ENCODE results near the gene HIVEP3. TPM values are rescaled to one million over a fixed set of nuclear protein-coding genes. Genes with fewer than 3 reads are reported as not detected.

HIVEP3 gene
- total RNA-seq, 1 donor from 2014 or later, result 11.6 TPM

GRCh38 chr1:41660570-41661427 is 257.9 kb downstream of the HIVEP3 start:
- intact Hi-C loops (cut with DNase I), result no loop called here
- DNase-seq (no peak), ATAC-seq (no peak)
- Histone ChIP-seq H3K27me3 (ENCODE audit: low read depth) (no peaks in the 10 kb centered on the region), H3K36me3 (no peaks in the 10 kb centered on the region), H3K4me1 (peaks cover 38% of the 10 kb centered on the region), H3K9me3 (no peaks in the 10 kb centered on the region), H3K27ac (no peak overlapping the region), H3K4me3 (peak overlapping the region; percentile 65)
- no peak for TF ChIP-seq CTCF (IDR thresholded peaks at IDR 0.05)

- no peaks in the 10 kb centered on the region for H3K36me3 ChIP-seq
- H3K27me3 ChIP-seq (ENCODE audit: low read depth), result no peaks in the 10 kb centered on the region
- H3K4me3 ChIP-seq, result no peak overlapping the region
- intact Hi-C loops (cut with DNase I), result no loop called here
- H3K9me3 ChIP-seq, result no peaks in the 10 kb centered on the region
- ATAC-seq (no peak), DNase-seq (no peak)
- TF ChIP-seq CTCF (IDR thresholded peaks at IDR 0.05), result no peak
- no peak overlapping the region for H3K27ac ChIP-seq
- H3K4me1 ChIP-seq, result peaks cover 38% of the 10 kb centered on the region
Observed at GRCh38 chr1:41659903-41660302, 258.8 kb downstream of the HIVEP3 start.

GRCh38 chr1:41659159-41659495 is 259.6 kb downstream of the HIVEP3 start:
- H3K27me3 ChIP-seq (ENCODE audit: low read depth), result no peaks in the 10 kb centered on the region
- ATAC-seq, result no peak
- H3K36me3 ChIP-seq, result no peaks in the 10 kb centered on the region
- no peak overlapping the region for H3K4me3 ChIP-seq
- DNase-seq, result no peak
- no peak overlapping the region for H3K27ac ChIP-seq
- no peaks in the 10 kb centered on the region for H3K9me3 ChIP-seq
- no peak for TF ChIP-seq CTCF (IDR thresholded peaks at IDR 0.05)
- H3K4me1 ChIP-seq, result peaks cover 38% of the 10 kb centered on the region
- intact Hi-C loops (cut with DNase I), result no loop called here

GRCh38 chr1:41658431-41659158 is 260.1 kb downstream of the HIVEP3 start:
- H3K27ac ChIP-seq, result no peak overlapping the region
- ATAC-seq (no peak), DNase-seq (peak; percentile 70)
- H3K4me3 ChIP-seq, result no peak overlapping the region
- H3K36me3 ChIP-seq, result no peaks in the 10 kb centered on the region
- intact Hi-C loops (cut with DNase I), result no loop called here
- peaks cover 38% of the 10 kb centered on the region for H3K4me1 ChIP-seq
- no peaks in the 10 kb centered on the region for H3K9me3 ChIP-seq
- no peak for TF ChIP-seq CTCF (IDR thresholded peaks at IDR 0.05)
- no peaks in the 10 kb centered on the region for H3K27me3 ChIP-seq (ENCODE audit: low read depth)

- TF ChIP-seq CTCF (IDR thresholded peaks at IDR 0.05), result no peak
- H3K4me3 ChIP-seq, result no peak overlapping the region
- H3K9me3 ChIP-seq, result no peaks in the 10 kb centered on the region
- DNase-seq (no peak), ATAC-seq (no peak)
- H3K4me1 ChIP-seq, result peaks cover 35% of the 10 kb centered on the region
- no peaks in the 10 kb centered on the region for H3K27me3 ChIP-seq (ENCODE audit: low read depth)
- no peak overlapping the region for H3K27ac ChIP-seq
- intact Hi-C loops (cut with DNase I), result no loop called here
- H3K36me3 ChIP-seq, result no peaks in the 10 kb centered on the region
Observed at GRCh38 chr1:41657679-41658295, 260.9 kb downstream of the HIVEP3 start.
